Spleen (tissue), 7 donors: Measurements from ENCODE around the gene MAP1LC3B.

Source experiments
- POLR2AphosphoS5 ChIP-seq, 3 donors: sonication (generic); formaldehyde crosslinking; IDR thresholded peaks; one replicate each; pipeline ENCODE4 v1.5.1; 2017; ENCODE audit warnings: antibody characterized with exemption in 3 of 3
- TF ChIP-seq, protein P1 (sequence below), 11 experiments: fragments of 200-600 bp in 7 of 11; fragments of 450-650 bp in 4 of 11; sonication (generic) in 4 of 11; IDR thresholded peaks in 8 of 11; conservative IDR thresholded peaks in 3 of 11; 1 replicate in 7 of 11; 2 replicates in 4 of 11; pipeline versions ENCODE4 v1.4.0 to v1.8.0; 2016 to 2021; ENCODE audit warnings: antibody characterized with exemption in 11 of 11, inconsistent platforms in 4 of 11, mild to moderate bottlenecking in 1 of 11
- donor health status: DM: no; HTN: no; CAD: no; lungs with moderate emphysema.
- donor health status: DM: no; HTN: no; CAD: no.
- donor health status: DM: no; HTN: no; CAD: no.

DNA sequence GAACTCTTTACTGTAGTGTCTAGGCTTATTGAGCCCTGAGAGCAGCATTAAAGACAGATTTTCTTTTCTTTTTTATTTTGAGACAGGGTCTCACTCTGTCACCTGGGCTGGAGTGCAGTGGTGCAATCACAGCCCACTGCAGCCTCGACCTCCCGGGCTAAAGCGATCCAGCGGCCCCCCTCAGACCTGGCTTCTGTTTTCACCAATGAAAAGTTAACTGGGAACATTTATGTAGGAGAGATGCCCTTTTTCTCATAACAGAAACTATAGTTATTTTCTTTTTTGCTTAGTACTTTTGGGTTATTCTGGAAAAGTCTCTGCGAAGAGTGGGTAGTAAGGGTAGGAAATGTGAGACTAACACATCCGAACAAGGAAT, 1.5 kb downstream of the MAP1LC3B start:
- TF ChIP-seq POLR2AphosphoS5 (IDR thresholded peaks at IDR 0.05), result no peak
- TF ChIP-seq, protein P1, sequence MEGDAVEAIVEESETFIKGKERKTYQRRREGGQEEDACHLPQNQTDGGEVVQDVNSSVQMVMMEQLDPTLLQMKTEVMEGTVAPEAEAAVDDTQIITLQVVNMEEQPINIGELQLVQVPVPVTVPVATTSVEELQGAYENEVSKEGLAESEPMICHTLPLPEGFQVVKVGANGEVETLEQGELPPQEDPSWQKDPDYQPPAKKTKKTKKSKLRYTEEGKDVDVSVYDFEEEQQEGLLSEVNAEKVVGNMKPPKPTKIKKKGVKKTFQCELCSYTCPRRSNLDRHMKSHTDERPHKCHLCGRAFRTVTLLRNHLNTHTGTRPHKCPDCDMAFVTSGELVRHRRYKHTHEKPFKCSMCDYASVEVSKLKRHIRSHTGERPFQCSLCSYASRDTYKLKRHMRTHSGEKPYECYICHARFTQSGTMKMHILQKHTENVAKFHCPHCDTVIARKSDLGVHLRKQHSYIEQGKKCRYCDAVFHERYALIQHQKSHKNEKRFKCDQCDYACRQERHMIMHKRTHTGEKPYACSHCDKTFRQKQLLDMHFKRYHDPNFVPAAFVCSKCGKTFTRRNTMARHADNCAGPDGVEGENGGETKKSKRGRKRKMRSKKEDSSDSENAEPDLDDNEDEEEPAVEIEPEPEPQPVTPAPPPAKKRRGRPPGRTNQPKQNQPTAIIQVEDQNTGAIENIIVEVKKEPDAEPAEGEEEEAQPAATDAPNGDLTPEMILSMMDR (IDR thresholded peaks at IDR 0.05 in 8 of 11, conservative IDR thresholded peaks at IDR 0.05 in 3 of 11), result no peak
